Left lung (tissue), 10 donors: Measurements from ENCODE around the gene UBAC2. TPM values are rescaled to one million over a fixed set of nuclear protein-coding genes. Genes with fewer than 3 reads are reported as not detected.
A peak's percentile ranks its signal among the peaks of the same experiment; 100 is the strongest.

Source experiments
- ATAC-seq: fragments of 200-7000 bp; cut with Tn5 transposase; one replicate; pipeline ENCODE4 v1.9.1; 2020; ENCODE audit warnings: moderate library complexity
- DNase-seq, 4 donors: peaks; one replicate each; pipeline ENCODE4 v3.0.0-alpha.2; 2013 to 2020
- H3K27ac ChIP-seq, 2 donors: fragments of 200-600 bp; sonication (generic) in 1 of 2; one replicate each; pipeline versions ENCODE4 v1.5.0 to v1.8.0; 2020 to 2021
- H3K27me3 ChIP-seq, 2 donors: fragments of 200-600 bp; sonication (generic) in 1 of 2; one replicate each; pipeline versions ENCODE4 v1.5.0 to v1.8.0; 2020 to 2021
- H3K36me3 ChIP-seq, 2 donors: fragments of 200-600 bp; sonication (generic) in 1 of 2; one replicate each; pipeline versions ENCODE4 v1.5.0 to v1.8.0; 2020 to 2021
- H3K4me1 ChIP-seq, 2 donors: fragments of 200-600 bp; one replicate each; pipeline ENCODE4 v1.8.0; 2021
- H3K4me3 ChIP-seq, 2 donors: fragments of 200-600 bp; sonication (generic) in 1 of 2; one replicate each; pipeline versions ENCODE4 v1.5.0 to v1.8.0; 2020 to 2021; ENCODE audit warnings: mild to moderate bottlenecking in 1 of 2
- H3K9me3 ChIP-seq, 2 donors: fragments of 200-600 bp; sonication (generic) in 1 of 2; one replicate each; pipeline versions ENCODE4 v1.5.0 to v1.8.0; 2020 to 2021
- CTCF ChIP-seq, 2 donors: fragments of 200-600 bp; sonication (generic) in 1 of 2; IDR thresholded peaks; one replicate each; pipeline versions ENCODE4 v1.5.0 to v1.8.0; 2021; ENCODE audit warnings: antibody characterized with exemption in 2 of 2
- intact Hi-C, 2 donors: fragments of 100-400 bp; cut with DNase I; formaldehyde crosslinking; loops; one replicate each; pipeline versions ENCODE4 v1.11.2 to v1.14.2; 2022
- polyA plus RNA-seq, 6 donors: library from polyadenylated mRNA; unstranded; fragments of 120-200 nt; gene quantifications; one replicate each; pipeline ENCODE4 v1.2.1, GENCODE V29; 2013; ENCODE audit not compliant: insufficient read length in 6 of 6
- total RNA-seq, 2 donors: library from RNA; stranded (reverse); fragmentation: NEBNext Ultra II Directional; extraction: Animal tissue kit (Norgen Biotek cat#: 25700); gene quantifications; one replicate each; pipeline ENCODE4 v1.2.1, GENCODE V29; 2021
- donor health status: DM: no; HTN: yes; CAD: no.
- donor health status: DM: no; HTN: no; CAD: no.

Gene UBAC2
- total and polyA plus RNA-seq, 8 donors, result 56.1 to 71.6 (median 66.4) TPM

GRCh38 chr13:99323488-99323887 is 122.8 kb downstream of the UBAC2 start:
- peak; percentile 10 for ATAC-seq
- intact Hi-C loops, result no loop called here

GRCh38 chr13:99326012-99326411 is 125.4 kb downstream of the UBAC2 start:
- no peak for DNase-seq
- no peak for ATAC-seq
- peaks cover 16 to 48% of the 10 kb centered on the region in 2 donors for H3K4me1 ChIP-seq

More at GRCh38 chr13:99323488-99323887, 122.8 kb downstream of the UBAC2 start:
- Histone ChIP-seq H3K4me1 (peaks cover 16 to 63% of the 10 kb centered on the region in 2 donors), H3K27ac (no peak overlapping the region), H3K27me3 (no peaks in the 10 kb centered on the region), H3K36me3 (peaks cover 0 to 9% of the 10 kb centered on the region in 2 donors), H3K9me3 (no peaks in the 10 kb centered on the region), H3K4me3 (no peak overlapping the region)
- DNase-seq, result no peak
- TF ChIP-seq CTCF (IDR thresholded peaks at IDR 0.05), result no peak

GRCh38 chr13:99327126-99327525 is 126.5 kb downstream of the UBAC2 start:
- Histone ChIP-seq H3K4me3 (no peak overlapping the region), H3K36me3 (peaks cover 0 to 16% of the 10 kb centered on the region in 2 donors), H3K27ac (no peak overlapping the region), H3K27me3 (no peaks in the 10 kb centered on the region), H3K9me3 (no peaks in the 10 kb centered on the region), H3K4me1 (peaks cover 7 to 36% of the 10 kb centered on the region in 2 donors)
- ATAC-seq (no peak), DNase-seq (no peak)
- TF ChIP-seq CTCF (IDR thresholded peaks at IDR 0.05), result no peak
- intact Hi-C loops, result no loop called here

More at GRCh38 chr13:99326012-99326411, 125.4 kb downstream of the UBAC2 start:
- intact Hi-C loops, result no loop called here
- Histone ChIP-seq H3K4me3 (no peak overlapping the region), H3K9me3 (no peaks in the 10 kb centered on the region), H3K36me3 (peaks cover 0 to 14% of the 10 kb centered on the region in 2 donors), H3K27me3 (no peaks in the 10 kb centered on the region), H3K27ac (no peak overlapping the region)
- TF ChIP-seq CTCF (IDR thresholded peaks at IDR 0.05), result no peak

- intact Hi-C loops, result no loop called here
- no peak for ATAC-seq
- H3K4me3 ChIP-seq, result no peak overlapping the region
Measured at GRCh38 chr13:99327761-99328160, 127.1 kb downstream of the UBAC2 start.

GRCh38 chr13:99329477-99329876 is 128.8 kb downstream of the UBAC2 start:
- peaks cover 0 to 26% of the 10 kb centered on the region in 2 donors for H3K4me1 ChIP-seq
- intact Hi-C loops, result no loop called here
- H3K27me3 ChIP-seq, result no peaks in the 10 kb centered on the region
- ATAC-seq, result peak; percentile 51
- no peak for DNase-seq
- H3K27ac ChIP-seq, result no peak overlapping the region
- no peak overlapping the region for H3K4me3 ChIP-seq
- peaks cover 0 to 12% of the 10 kb centered on the region in 2 donors for H3K36me3 ChIP-seq
- no peaks in the 10 kb centered on the region for H3K9me3 ChIP-seq
- no peak for TF ChIP-seq CTCF (IDR thresholded peaks at IDR 0.05)

More at GRCh38 chr13:99327761-99328160, 127.1 kb downstream of the UBAC2 start:
- H3K27ac ChIP-seq, result no peak overlapping the region
- peaks cover 0 to 16% of the 10 kb centered on the region in 2 donors for H3K36me3 ChIP-seq
- H3K4me1 ChIP-seq, result peaks cover under 1 to 36% of the 10 kb centered on the region in 2 donors
- DNase-seq, result no peak
- no peaks in the 10 kb centered on the region for H3K9me3 ChIP-seq
- TF ChIP-seq CTCF (IDR thresholded peaks at IDR 0.05), result no peak
- H3K27me3 ChIP-seq, result no peaks in the 10 kb centered on the region
